Suprapubic skin (tissue), 4 donors: ENCODE data around the gene DHX30. TPM values are rescaled to one million over a fixed set of nuclear protein-coding genes. Genes with fewer than 3 reads are reported as not detected.

Source experiments
- DNase-seq, 2 donors: peaks; one replicate each; pipeline ENCODE4 v3.0.0-alpha.2; 2019; ENCODE audit warnings: low spot score in 2 of 2
- H3K27ac ChIP-seq: fragments of 200-600 bp; sonication (generic); one replicate; pipeline ENCODE4 v1.5.1; 2019
- H3K27me3 ChIP-seq: fragments of 200-600 bp; sonication (generic); one replicate; pipeline ENCODE4 v1.5.1; 2019
- H3K36me3 ChIP-seq: fragments of 200-600 bp; sonication (generic); one replicate; pipeline ENCODE4 v1.5.1; 2019
- H3K4me1 ChIP-seq: fragments of 200-600 bp; sonication (generic); one replicate; pipeline ENCODE4 v1.5.1; 2019
- H3K4me3 ChIP-seq: fragments of 200-600 bp; sonication (generic); one replicate; pipeline ENCODE4 v1.5.1; 2019; ENCODE audit warnings: mild to moderate bottlenecking
- H3K9me3 ChIP-seq: fragments of 200-600 bp; sonication (generic); one replicate; pipeline ENCODE4 v1.5.1; 2019
- CTCF ChIP-seq, 2 donors: fragments of 200-600 bp in 1 of 2; fragments of 450-650 bp in 1 of 2; sonication (generic) in 1 of 2; IDR thresholded peaks; one replicate each; pipeline ENCODE4 v1.5.1; 2016 to 2019; ENCODE audit warnings: antibody characterized with exemption in 2 of 2, mild to moderate bottlenecking in 1 of 2, moderate library complexity in 1 of 2
- EP300 ChIP-seq: sonication (generic); formaldehyde crosslinking; IDR thresholded peaks from one replicate; pipeline ENCODE4 v1.6.1; 2017; ENCODE audit warnings: antibody characterized with exemption
- POLR2A ChIP-seq, 2 donors: fragments of 450-650 bp; IDR thresholded peaks; one replicate each; pipeline ENCODE4 v1.6.1; 2017; ENCODE audit warnings: antibody characterized with exemption in 2 of 2, mild to moderate bottlenecking in 2 of 2, moderate library complexity in 2 of 2
- POLR2AphosphoS5 ChIP-seq, 3 donors: sonication (generic); formaldehyde crosslinking; IDR thresholded peaks; one replicate each; pipeline ENCODE4 v1.6.1; 2017; ENCODE audit warnings: antibody characterized with exemption in 3 of 3
- WGBS: methylation state at CpG from one replicate; pipeline ENCODE4 v1.1.5; 2018; 5-methylcytosine and 5-hydroxymethylcytosine counted together
- total RNA-seq, 4 donors: library from RNA; depleted of rRNA; stranded (reverse); fragments of >200 nt; gene quantifications; one replicate each; pipeline ENCODE4 v1.1.0, GENCODE V29; 2016

DHX30 gene
- total RNA-seq, 4 donors from 2014 or later, result 56.7 to 74.1 (median 69.4) TPM

- Histone ChIP-seq H3K4me1 (peaks cover 34% of the 10 kb centered on the region), H3K27ac (peak overlapping the region; percentile 95), H3K4me3 (peak overlapping the region; percentile 78), H3K9me3 (no peaks in the 10 kb centered on the region), H3K36me3 (no peaks in the 10 kb centered on the region), H3K27me3 (no peaks in the 10 kb centered on the region)
- 56% methylated on average over 23 of the region's 23 CpGs for WGBS
- no peak for TF ChIP-seq POLR2A (IDR thresholded peaks at IDR 0.05)
- TF ChIP-seq POLR2AphosphoS5 (IDR thresholded peaks at IDR 0.05), result no peak
- no peak for DNase-seq
These were observed 20.3 kb upstream of the DHX30 start for GRCh38 chr3:47782446-47783308.

- no peak overlapping the region for H3K27ac ChIP-seq
These were observed 19.3 kb upstream of the DHX30 start for GRCh38 chr3:47783673-47784072.

GRCh38 chr3:47791193-47791855 is 11.6 kb upstream of the DHX30 start:
- no peak for DNase-seq
- Histone ChIP-seq H3K4me1 (peaks cover 4% of the 10 kb centered on the region), H3K9me3 (no peaks in the 10 kb centered on the region), H3K27ac (no peak overlapping the region), H3K27me3 (no peaks in the 10 kb centered on the region), H3K36me3 (no peaks in the 10 kb centered on the region), H3K4me3 (no peak overlapping the region)
- TF ChIP-seq CTCF (IDR thresholded peaks at IDR 0.05), result no peak
- TF ChIP-seq POLR2AphosphoS5 (IDR thresholded peaks at IDR 0.05), result no peak
- TF ChIP-seq POLR2A (IDR thresholded peaks at IDR 0.05), result no peak
- no peak for TF ChIP-seq EP300
- 88% methylated on average over 16 of the region's 16 CpGs for WGBS

More at GRCh38 chr3:47783673-47784072, 19.3 kb upstream of the DHX30 start:
- H3K9me3 ChIP-seq, result no peaks in the 10 kb centered on the region
- H3K27me3 ChIP-seq, result no peaks in the 10 kb centered on the region
- no peak for DNase-seq
- H3K4me1 ChIP-seq, result peaks cover 33% of the 10 kb centered on the region
- no peaks in the 10 kb centered on the region for H3K36me3 ChIP-seq
- no peak for TF ChIP-seq EP300
- no peak for TF ChIP-seq POLR2A (IDR thresholded peaks at IDR 0.05)
- TF ChIP-seq POLR2AphosphoS5 (IDR thresholded peaks at IDR 0.05), result no peak
- TF ChIP-seq CTCF (IDR thresholded peaks at IDR 0.05), result no peak
- no peak overlapping the region for H3K4me3 ChIP-seq

GRCh38 chr3:47792699-47793098 is 10.2 kb upstream of the DHX30 start:
- Histone ChIP-seq H3K36me3 (no peaks in the 10 kb centered on the region), H3K4me1 (peaks cover 4% of the 10 kb centered on the region), H3K9me3 (no peaks in the 10 kb centered on the region), H3K4me3 (no peak overlapping the region), H3K27me3 (no peaks in the 10 kb centered on the region), H3K27ac (no peak overlapping the region)
- 98% methylated on average over 2 of the region's 2 CpGs for WGBS
- TF ChIP-seq POLR2AphosphoS5 (IDR thresholded peaks at IDR 0.05), result no peak
- no peak for TF ChIP-seq EP300
- TF ChIP-seq POLR2A (IDR thresholded peaks at IDR 0.05), result no peak
- no peak for TF ChIP-seq CTCF (IDR thresholded peaks at IDR 0.05)
- DNase-seq, result no peak

DNA sequence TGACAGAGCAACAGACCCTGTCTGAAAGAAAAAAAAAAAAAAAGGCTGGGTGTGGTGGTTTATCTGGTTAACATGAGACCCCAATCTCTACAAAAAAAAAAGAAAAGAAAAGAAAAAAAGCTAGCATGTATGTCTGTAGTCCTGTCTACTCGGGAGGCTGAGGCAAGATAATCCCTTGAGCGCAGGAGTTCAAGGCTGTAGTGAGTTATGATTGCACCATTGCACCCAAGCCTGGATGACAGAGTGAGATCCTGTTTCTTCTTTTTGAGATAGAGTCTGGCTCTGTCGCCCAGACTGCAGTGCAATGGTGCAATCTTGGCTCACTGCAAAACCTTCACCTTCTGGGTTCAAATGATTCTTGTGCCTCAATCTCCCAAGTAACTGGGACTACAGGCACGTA is 8.4 kb upstream of the DHX30 start:
- 79% methylated on average over 4 of the region's 4 CpGs for WGBS
- no peaks in the 10 kb centered on the region for H3K36me3 ChIP-seq

More for the DNA sequence above, 8.4 kb upstream of the DHX30 start:
- H3K9me3 ChIP-seq, result no peaks in the 10 kb centered on the region
- no peak overlapping the region for H3K27ac ChIP-seq
- H3K27me3 ChIP-seq, result no peaks in the 10 kb centered on the region
- no peak for DNase-seq
- no peak overlapping the region for H3K4me3 ChIP-seq
- H3K4me1 ChIP-seq, result no peaks in the 10 kb centered on the region
- TF ChIP-seq EP300 (no peak), CTCF (IDR thresholded peaks at IDR 0.05) (no peak), POLR2AphosphoS5 (IDR thresholded peaks at IDR 0.05) (no peak), POLR2A (IDR thresholded peaks at IDR 0.05) (no peak)
